HG03064 (cell line): ENCODE measurements around the gene UBE2E2.
A peak's percentile ranks its signal among the peaks of the same experiment; 100 is the strongest.

Source experiments
- ATAC-seq: cut with Tn5 transposase; IDR thresholded peaks from one replicate; pipeline ENCODE4 v1.9.1; 2021; ENCODE audit warnings: low read depth; ENCODE audit not compliant: unreplicated experiment

The UBE2E2 gene

GRCh38 chr3:23239211-23240068, 36.3 kb downstream of the UBE2E2 start:
- ATAC-seq = no peak

GRCh38 chr3:23240171-23240785, 37.2 kb downstream of the UBE2E2 start:
- ATAC-seq = no peak

- ATAC-seq = no peak
Observed at GRCh38 chr3:23241256-23241655, 38.1 kb downstream of the UBE2E2 start.

- no peak for ATAC-seq
Observed at GRCh38 chr3:23242106-23242505, 39.0 kb downstream of the UBE2E2 start.

- ATAC-seq = no peak
Observed at GRCh38 chr3:23244324-23245041, 41.4 kb downstream of the UBE2E2 start.

GRCh38 chr3:23246651-23247050, 43.5 kb downstream of the UBE2E2 start:
- no peak for ATAC-seq

GRCh38 chr3:23248594-23249131, 45.5 kb downstream of the UBE2E2 start:
- no peak for ATAC-seq

GRCh38 chr3:23249961-23250360, 46.8 kb downstream of the UBE2E2 start:
- no peak for ATAC-seq

GRCh38 chr3:23252122-23252521, 49.0 kb downstream of the UBE2E2 start:
- ATAC-seq = no peak

- ATAC-seq = peak; percentile 64
Observed at GRCh38 chr3:23253214-23253613, 50.1 kb downstream of the UBE2E2 start.

- ATAC-seq = no peak
Observed at GRCh38 chr3:23254282-23254681, 51.2 kb downstream of the UBE2E2 start.

- ATAC-seq = no peak
Observed at GRCh38 chr3:23254835-23255234, 51.7 kb downstream of the UBE2E2 start.

GRCh38 chr3:23256741-23257435, 53.8 kb downstream of the UBE2E2 start:
- ATAC-seq = no peak

GRCh38 chr3:23258110-23258509, 55.0 kb downstream of the UBE2E2 start:
- no peak for ATAC-seq

GRCh38 chr3:23259515-23259914, 56.4 kb downstream of the UBE2E2 start:
- no peak for ATAC-seq

- no peak for ATAC-seq
Observed at GRCh38 chr3:23262766-23263165, 59.6 kb downstream of the UBE2E2 start.

- ATAC-seq = no peak
Observed at GRCh38 chr3:23263796-23264195, 60.7 kb downstream of the UBE2E2 start.

GRCh38 chr3:23264413-23264812, 61.3 kb downstream of the UBE2E2 start:
- ATAC-seq = no peak

GRCh38 chr3:23270423-23270822, 67.3 kb downstream of the UBE2E2 start:
- ATAC-seq = no peak

- ATAC-seq = no peak
Observed at GRCh38 chr3:23271876-23272741, 69.0 kb downstream of the UBE2E2 start.
